ENCODE data around the gene CPN2. TPM values are rescaled to one million over a fixed set of nuclear protein-coding genes. Genes with fewer than 3 reads are reported as not detected.

CPN2 gene
- polyA plus RNA-seq, 1 donor from 2014 or later = not detected

DNA sequence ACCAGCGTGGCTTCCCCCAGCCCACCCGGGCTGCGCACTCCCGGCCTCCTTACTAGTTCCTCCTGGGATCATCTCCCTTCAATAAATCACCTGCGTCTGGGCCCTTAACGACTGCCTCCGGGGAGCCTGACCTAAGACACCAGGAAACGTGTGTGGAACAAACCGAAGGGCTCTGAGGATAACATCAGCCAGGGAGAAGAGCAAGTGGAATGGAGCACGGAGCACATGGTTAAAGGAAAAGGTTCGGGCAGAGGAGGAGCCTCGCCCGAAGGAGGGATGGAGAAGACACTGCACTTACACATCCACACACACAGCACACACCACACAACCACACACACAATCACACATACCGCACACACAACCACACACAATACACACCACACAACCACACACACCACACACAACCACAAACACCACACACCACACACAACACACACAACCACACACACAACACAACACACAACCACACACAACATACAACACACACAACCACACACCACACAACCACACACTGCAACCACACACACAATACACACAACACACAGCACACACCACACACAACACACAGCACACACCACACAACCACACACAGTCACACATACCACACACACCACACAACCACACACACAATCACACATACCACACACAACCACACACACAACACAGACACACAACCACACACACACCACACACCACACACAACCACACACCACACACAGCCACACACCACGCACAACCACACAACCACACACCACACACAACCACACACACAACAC lies 24.7 kb downstream of the CPN2 start:
- no peaks in the 10 kb centered on the region for H3K9me2 ChIP-seq (ENCODE audit: insufficient read depth, low read length)
- H3F3A ChIP-seq (ENCODE audit: insufficient read depth, low read length, poor library complexity, severe bottlenecking) = no peaks in the 10 kb centered on the region
- no peaks in the 10 kb centered on the region for H3K36me3 ChIP-seq (ENCODE audit: insufficient read depth, low read length)
- TF ChIP-seq SMC3 (conservative IDR thresholded peaks at IDR 0.05; ENCODE audit: poor library complexity) = no peak
- TF ChIP-seq MXI1 (conservative IDR thresholded peaks at IDR 0.05; ENCODE audit: poor library complexity, severe bottlenecking) = no peak
- no peak for TF ChIP-seq EP300 (conservative IDR thresholded peaks at IDR 0.05; ENCODE audit: poor library complexity, severe bottlenecking)
- no peak for TF ChIP-seq RAD21 (conservative IDR thresholded peaks at IDR 0.05)
- no peak for TF ChIP-seq EZH2 (IDR thresholded peaks at IDR 0.05; ENCODE audit: borderline replicate concordance, insufficient read depth, low read length, poor library complexity, severe bottlenecking)
- TF ChIP-seq, protein P1, sequence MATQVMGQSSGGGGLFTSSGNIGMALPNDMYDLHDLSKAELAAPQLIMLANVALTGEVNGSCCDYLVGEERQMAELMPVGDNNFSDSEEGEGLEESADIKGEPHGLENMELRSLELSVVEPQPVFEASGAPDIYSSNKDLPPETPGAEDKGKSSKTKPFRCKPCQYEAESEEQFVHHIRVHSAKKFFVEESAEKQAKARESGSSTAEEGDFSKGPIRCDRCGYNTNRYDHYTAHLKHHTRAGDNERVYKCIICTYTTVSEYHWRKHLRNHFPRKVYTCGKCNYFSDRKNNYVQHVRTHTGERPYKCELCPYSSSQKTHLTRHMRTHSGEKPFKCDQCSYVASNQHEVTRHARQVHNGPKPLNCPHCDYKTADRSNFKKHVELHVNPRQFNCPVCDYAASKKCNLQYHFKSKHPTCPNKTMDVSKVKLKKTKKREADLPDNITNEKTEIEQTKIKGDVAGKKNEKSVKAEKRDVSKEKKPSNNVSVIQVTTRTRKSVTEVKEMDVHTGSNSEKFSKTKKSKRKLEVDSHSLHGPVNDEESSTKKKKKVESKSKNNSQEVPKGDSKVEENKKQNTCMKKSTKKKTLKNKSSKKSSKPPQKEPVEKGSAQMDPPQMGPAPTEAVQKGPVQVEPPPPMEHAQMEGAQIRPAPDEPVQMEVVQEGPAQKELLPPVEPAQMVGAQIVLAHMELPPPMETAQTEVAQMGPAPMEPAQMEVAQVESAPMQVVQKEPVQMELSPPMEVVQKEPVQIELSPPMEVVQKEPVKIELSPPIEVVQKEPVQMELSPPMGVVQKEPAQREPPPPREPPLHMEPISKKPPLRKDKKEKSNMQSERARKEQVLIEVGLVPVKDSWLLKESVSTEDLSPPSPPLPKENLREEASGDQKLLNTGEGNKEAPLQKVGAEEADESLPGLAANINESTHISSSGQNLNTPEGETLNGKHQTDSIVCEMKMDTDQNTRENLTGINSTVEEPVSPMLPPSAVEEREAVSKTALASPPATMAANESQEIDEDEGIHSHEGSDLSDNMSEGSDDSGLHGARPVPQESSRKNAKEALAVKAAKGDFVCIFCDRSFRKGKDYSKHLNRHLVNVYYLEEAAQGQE (IDR thresholded peaks at IDR 0.05; ENCODE audit: borderline replicate concordance) = no peak
- TF ChIP-seq, protein P2, sequence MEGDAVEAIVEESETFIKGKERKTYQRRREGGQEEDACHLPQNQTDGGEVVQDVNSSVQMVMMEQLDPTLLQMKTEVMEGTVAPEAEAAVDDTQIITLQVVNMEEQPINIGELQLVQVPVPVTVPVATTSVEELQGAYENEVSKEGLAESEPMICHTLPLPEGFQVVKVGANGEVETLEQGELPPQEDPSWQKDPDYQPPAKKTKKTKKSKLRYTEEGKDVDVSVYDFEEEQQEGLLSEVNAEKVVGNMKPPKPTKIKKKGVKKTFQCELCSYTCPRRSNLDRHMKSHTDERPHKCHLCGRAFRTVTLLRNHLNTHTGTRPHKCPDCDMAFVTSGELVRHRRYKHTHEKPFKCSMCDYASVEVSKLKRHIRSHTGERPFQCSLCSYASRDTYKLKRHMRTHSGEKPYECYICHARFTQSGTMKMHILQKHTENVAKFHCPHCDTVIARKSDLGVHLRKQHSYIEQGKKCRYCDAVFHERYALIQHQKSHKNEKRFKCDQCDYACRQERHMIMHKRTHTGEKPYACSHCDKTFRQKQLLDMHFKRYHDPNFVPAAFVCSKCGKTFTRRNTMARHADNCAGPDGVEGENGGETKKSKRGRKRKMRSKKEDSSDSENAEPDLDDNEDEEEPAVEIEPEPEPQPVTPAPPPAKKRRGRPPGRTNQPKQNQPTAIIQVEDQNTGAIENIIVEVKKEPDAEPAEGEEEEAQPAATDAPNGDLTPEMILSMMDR (IDR thresholded peaks at IDR 0.05; ENCODE audit: poor library complexity, severe bottlenecking) = no peak
- no peak for TF ChIP-seq TAF1 (IDR thresholded peaks at IDR 0.05; ENCODE audit: low read depth)
- no peak for TF ChIP-seq POLR2AphosphoS5 (IDR thresholded peaks at IDR 0.05)
- no peak overlapping the region for H3K9ac ChIP-seq (ENCODE audit: low read length)
- no peaks in the 10 kb centered on the region for H4K20me1 ChIP-seq (ENCODE audit: insufficient read depth)
- H3K9me3 ChIP-seq (ENCODE audit: low read length) = no peaks in the 10 kb centered on the region
- no peaks in the 10 kb centered on the region for H3K79me2 ChIP-seq (replicated peaks; ENCODE audit: insufficient read depth, low read length)
- H3K27ac ChIP-seq (ENCODE audit: low read length) = no peak overlapping the region
- H3K4me2 ChIP-seq (ENCODE audit: low read length) = no peak overlapping the region
- no peak overlapping the region for H3K4me3 ChIP-seq (ENCODE audit: low read length)
- peaks cover 3% of the 10 kb centered on the region for H3K27me3 ChIP-seq (ENCODE audit: insufficient read depth, low read depth, low read length)
- H2AFZ ChIP-seq (ENCODE audit: low read depth, low read length) = no peak overlapping the region

DNA sequence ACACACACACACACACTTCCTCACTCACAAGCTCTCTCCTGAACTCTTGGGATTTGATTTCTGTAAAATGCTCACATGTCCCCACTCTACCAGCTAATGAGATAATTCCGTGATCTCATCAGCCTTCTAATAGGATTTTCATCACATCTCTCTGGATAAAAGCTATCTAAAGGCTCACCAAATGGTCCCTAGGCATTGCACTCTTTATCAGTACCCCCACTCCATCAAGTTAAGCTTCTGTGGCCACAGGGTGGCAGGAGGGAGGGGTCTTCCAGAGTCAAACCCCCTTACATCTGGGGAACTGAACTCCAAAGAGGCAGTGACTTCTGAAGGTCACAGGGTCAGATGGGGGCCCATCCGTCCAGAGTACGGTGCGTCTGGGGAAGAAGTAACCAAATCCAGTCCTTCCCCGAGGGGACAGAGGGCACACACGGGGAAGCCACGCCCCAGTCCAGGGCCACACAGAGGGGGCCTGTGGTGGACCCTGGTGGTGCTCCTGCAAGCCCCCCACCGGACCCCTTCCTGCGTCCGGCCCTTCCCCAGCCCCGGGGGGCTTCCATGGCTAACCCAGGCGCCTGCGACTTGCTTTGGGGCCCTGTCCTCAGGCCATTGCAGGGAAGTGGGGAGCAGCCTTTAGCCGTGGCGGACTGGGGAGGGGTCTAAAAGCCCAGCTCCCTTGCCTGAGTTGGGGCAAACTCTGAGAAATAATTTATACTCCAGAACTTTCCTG lies 25.5 kb downstream of the CPN2 start:
- Histone ChIP-seq H3K4me2 (ENCODE audit: low read length) (no peak overlapping the region), H3K27ac (ENCODE audit: low read length) (no peak overlapping the region), H3K27me3 (ENCODE audit: insufficient read depth, low read depth, low read length) (no peaks in the 10 kb centered on the region), H3F3A (ENCODE audit: insufficient read depth, low read length, poor library complexity, severe bottlenecking) (no peaks in the 10 kb centered on the region), H4K20me1 (ENCODE audit: insufficient read depth) (no peaks in the 10 kb centered on the region), H3K9me3 (ENCODE audit: low read length) (no peaks in the 10 kb centered on the region), H3K4me3 (ENCODE audit: low read length) (no peak overlapping the region), H3K79me2 (replicated peaks; ENCODE audit: insufficient read depth, low read length) (no peaks in the 10 kb centered on the region), H3K9me2 (ENCODE audit: insufficient read depth, low read length) (no peaks in the 10 kb centered on the region), H3K36me3 (ENCODE audit: insufficient read depth, low read length) (no peaks in the 10 kb centered on the region), H3K9ac (ENCODE audit: low read length) (no peak overlapping the region), H2AFZ (ENCODE audit: low read depth, low read length) (no peak overlapping the region)
- TF ChIP-seq SMC3 (conservative IDR thresholded peaks at IDR 0.05; ENCODE audit: poor library complexity) (no peak), EZH2 (IDR thresholded peaks at IDR 0.05; ENCODE audit: borderline replicate concordance, insufficient read depth, low read length, poor library complexity, severe bottlenecking) (no peak), POLR2AphosphoS5 (IDR thresholded peaks at IDR 0.05) (no peak), RAD21 (conservative IDR thresholded peaks at IDR 0.05) (no peak), MXI1 (conservative IDR thresholded peaks at IDR 0.05; ENCODE audit: poor library complexity, severe bottlenecking) (no peak), EP300 (conservative IDR thresholded peaks at IDR 0.05; ENCODE audit: poor library complexity, severe bottlenecking) (no peak), TAF1 (IDR thresholded peaks at IDR 0.05; ENCODE audit: low read depth) (no peak)
- TF ChIP-seq, protein P1 (IDR thresholded peaks at IDR 0.05; ENCODE audit: borderline replicate concordance) = no peak
- TF ChIP-seq, protein P2 (IDR thresholded peaks at IDR 0.05; ENCODE audit: poor library complexity, severe bottlenecking) = no peak
